DMS53 treated with DMSO at 0.1 percent for 48 hours (cell line): ENCODE measurements around the gene TRPM1.

ENCODE experiments used
- DNase-seq: peaks from one replicate; lab custom pipeline; 2025; ENCODE audit not compliant: unreplicated experiment; lab: John Stamatoyannopoulos, UW

Gene TRPM1

DNA sequence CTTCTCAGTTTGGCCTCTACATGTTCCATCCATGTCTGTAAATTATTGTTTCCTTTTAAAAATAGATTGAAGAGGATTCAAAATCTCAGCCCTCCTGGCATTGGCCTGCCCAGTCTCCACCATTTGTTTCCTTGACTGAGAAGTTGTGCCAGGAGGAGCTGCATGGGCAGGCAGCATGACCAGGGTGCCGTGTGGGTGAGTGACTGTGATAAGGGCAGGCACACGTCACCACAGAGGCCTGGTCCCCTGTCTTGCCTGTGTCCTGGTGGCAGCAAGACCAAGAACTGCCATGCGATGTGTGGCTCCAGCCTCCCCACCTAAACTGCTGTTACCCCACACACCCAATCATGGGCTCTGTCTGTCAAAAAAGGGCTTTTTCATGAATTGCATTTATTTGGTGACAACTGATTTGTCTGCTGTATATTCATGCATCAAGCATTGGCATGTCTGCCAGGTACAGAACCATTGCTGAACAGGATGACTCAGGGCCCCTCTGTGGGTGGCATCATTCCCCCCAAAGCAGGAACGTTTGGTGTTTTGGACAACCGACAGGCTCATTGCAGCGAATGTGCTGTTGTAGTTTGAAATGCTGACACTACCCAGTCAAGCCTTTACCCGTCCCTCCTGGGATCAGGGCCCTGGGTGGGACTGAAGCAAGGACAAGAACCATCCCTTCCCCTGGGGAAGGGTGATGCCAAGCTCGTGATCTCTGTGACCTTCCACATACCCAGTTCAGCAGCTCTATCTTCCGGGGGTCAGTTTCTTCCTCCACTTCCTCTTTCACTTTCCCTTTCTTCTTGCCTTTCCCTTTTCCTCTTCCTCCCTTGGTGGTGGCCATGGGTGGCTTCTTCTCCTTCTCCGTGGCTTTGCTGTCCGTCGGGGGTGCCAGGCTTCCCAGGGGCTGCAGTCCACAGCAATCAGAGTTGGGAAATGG, 51.6 kb downstream of the TRPM1 start:
- DNase-seq, result no peak

GRCh38 chr15:31049111-31049510, 52.4 kb downstream of the TRPM1 start:
- DNase-seq, result no peak

DNA sequence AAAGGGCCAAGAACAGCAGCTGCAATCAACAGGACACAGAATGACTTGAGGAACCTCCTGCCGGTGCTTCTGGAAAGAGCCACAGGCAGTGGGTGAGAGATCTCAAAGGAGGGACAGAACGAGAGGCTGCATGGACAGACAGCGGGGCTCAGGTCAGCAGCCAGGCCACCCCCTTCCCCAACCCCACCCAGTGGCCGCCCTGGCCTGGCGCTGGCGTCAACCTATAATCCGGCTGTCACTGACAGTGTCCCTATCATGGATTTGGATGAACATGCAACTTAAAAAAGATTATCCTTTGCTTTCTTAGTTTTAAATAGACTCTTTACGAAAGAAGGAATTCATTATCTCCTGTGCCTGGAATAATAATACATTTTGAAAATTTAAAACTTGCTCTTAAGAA, 54.1 kb downstream of the TRPM1 start:
- no peak for DNase-seq

- DNase-seq, result no peak
Observed at GRCh38 chr15:31046759-31047359, 54.7 kb downstream of the TRPM1 start.

GRCh38 chr15:31045606-31046005, 55.9 kb downstream of the TRPM1 start:
- no peak for DNase-seq

GRCh38 chr15:31042751-31043150, 58.8 kb downstream of the TRPM1 start:
- DNase-seq, result no peak

DNA sequence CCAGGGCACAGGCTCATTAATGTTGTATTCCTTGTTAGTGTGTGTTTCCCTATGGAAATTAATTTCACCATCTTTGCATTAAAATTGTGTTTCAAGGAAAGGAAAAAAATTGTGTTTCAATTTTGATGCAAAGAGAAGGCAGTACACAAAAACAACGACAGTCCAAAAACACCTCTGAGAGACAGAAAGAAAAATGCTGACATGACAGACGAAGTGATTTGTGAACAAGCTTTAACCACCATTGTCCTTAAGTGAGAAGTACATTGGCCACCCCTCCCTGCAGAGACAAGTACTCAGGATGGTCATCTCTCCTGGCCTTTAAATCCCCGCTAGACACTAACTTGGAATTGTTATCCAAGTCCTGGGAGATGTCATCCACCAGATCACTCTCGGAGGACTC, 59.9 kb downstream of the TRPM1 start:
- no peak for DNase-seq

- no peak for DNase-seq
Observed at GRCh38 chr15:31040611-31041010, 60.9 kb downstream of the TRPM1 start.

DNA sequence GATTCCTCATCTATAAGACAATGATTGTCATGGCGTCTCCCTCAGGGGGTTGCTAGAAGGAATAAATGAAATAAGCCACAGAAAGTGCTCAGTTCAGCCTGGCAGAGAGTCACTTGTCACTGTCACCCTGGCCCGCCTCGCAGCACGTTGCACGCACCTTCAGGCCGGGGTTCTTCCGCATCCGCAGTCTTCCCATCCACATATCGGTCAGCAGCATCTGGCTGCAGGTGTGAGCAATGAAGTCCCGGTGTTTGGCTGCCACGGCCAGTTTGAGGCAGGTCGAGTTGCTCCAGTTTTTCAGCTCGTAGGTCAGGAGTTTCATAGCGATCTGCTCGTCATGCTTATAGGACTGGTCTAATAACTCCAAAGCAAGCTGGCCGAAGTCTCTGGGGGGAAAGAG, 61.6 kb downstream of the TRPM1 start:
- DNase-seq, result no peak

DNA sequence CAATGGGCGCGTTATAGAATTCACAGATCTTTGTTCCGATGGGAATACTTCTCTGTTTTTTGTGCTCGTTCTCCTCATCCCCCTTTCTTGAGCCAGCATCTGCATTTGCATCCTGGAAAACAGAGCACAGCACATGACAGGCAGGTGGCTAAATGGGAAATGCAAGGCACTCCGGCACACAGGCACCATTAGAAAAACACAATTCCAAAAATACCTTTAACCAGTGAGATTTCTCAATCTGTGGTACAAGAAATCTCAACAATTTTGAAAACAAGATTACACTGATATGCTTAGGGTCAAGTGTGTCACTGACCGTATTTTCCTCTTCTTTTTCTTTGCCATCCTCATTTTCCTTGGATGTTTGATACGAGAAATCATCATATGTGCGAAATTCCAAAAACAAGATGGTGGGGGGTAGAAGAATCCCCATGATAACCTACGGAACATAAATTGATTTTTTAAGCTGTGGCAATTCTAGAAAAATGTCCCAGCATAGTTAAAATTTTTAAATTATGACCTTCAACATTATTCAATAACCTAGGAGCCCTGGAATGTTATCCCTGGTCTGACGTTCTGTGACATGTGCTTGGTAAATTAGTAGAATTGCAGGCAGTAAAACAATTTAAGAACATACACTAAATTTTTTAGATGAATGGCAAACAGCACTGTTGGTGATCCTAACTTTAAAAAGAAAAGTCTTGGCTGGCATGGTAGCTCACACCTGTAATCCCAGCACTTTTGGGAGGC, 63.6 kb downstream of the TRPM1 start:
- DNase-seq, result no peak

DNA sequence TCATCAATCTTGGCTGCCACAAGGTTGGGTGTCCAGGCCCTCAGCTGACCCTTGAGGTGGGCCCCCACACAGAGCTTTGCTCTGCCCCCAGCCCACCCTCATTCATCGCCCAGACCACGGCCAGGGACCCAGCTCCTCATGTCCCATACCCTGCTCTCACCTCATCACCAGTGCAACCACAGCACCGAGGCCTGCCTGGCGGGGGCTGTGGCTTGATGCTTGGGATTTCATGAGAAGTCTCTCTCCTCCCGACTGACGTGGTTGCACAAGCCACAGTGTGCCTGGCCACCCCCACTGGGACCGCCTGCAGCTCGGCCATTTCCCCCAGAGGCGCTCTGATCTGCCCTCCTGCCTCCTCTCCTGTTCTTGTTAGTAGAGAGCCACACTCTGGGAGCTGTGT, 64.7 kb downstream of the TRPM1 start:
- DNase-seq, result no peak

DNA sequence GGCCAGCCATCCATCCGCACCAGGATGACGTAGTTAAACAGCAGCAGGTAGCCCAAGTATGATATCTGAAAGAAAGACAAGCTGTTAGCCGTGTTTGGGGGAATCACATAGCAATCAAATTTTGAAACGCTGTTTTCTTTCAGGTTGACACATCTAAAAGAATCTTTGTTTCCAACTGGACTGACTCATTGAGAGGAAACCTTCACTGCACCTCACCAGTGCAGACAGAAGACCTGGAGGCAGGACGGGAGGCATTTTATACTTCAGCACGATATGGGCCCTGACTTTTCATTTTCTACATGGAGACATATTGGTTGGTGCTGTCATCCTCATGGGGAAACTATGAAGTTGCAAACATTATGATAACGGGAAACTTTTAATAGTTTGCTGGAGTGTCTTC, 65.9 kb downstream of the TRPM1 start:
- no peak for DNase-seq

DNA sequence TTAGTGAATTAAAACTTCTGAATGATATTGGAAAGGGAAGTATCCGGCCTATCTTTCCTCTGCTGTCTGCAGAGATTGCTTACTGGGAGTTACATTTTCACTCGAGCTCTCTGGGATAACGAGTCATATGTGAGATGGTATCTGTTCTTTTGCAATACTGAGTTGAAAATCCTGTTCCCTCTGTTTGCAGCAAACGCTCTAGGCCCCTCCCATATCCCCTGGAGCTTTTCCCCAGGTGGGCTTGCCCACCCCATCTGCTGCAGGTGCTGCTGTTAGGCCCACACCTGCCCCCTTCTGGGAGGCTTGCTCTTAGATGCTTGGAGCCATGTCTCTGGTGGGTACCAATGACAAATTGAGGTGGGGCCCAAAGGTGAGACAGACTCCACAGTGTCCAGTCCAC, 67.4 kb downstream of the TRPM1 start:
- DNase-seq, result no peak

- DNase-seq, result no peak
Observed at GRCh38 chr15:31032961-31033371, 68.6 kb downstream of the TRPM1 start.

DNA sequence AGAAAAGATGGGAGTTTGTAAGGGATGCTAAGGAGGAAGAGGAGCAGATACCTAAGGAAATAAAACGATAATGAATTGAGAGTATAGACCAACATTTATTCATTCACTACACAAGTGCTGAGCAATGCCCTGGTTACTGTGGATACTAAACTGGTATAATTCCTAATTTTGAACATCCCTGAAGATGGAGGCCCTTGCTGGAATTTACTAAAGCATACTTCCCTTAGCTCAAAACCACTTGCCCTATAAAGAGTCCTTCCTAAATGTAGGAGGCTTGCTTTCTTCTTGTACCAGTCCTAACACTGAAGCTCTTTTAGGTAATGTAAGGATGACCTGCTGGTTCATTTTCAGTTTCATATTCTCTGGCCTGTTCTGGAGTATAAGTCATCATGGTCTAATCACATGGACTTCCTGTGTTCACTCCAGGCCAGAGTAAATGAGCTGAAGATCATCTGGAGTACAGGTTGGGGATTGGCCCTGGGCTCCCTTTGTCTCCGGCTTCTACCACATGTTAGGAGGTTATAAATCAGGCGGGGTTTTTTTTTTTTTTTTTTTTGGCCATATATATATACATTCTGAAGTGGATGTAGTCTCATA, 70.0 kb downstream of the TRPM1 start:
- no peak for DNase-seq

DNA sequence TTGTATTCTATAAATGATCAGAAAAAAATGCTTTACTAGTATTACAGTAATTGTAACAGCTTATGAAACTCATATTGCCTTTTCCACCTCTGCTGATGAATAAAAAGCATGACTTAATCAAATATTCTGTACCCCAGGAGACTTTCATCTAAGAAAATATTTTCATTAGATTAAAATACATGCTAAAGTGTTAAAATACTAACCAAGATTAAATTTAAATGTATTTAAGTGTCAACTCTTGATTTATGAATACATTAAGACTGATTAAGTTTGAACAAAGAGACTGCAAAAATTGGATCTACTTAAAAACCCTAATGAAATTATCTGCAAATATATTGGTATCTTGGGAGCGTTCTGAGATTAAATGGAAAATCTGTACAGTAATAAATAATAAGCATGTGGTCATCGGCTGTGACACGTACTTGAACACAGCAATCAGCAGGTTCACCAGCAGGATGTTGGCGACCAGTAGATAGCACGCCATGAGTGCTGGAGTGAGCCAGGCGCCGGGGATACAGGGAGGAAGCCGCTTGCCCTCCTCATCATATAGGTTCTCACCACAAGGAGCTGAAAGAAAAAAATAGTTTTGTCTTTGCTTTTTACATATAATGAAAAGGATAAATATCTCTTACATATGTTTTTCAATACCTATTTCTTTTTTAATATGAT, 73.5 kb downstream of the TRPM1 start:
- DNase-seq, result no peak

DNA sequence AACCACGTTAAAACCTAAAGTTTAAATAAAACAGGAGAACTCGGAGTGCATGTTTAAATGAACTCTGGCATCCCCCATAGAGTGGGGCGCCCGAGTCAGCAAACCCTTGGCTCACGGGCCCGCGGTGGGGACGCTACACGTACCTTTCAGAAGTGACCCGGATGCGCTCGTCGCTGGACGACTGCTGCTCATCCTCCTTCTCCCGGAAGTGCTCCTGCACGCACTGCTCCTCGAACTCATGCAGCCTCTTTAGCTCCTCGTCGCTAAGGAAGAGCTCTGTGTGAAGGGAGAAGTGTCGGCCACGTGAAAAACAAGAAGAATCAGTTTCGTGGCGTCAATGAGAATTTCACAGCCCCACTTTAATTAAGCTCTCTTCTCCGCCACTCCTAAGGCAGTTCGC, 75.5 kb downstream of the TRPM1 start:
- DNase-seq, result no peak

DNA sequence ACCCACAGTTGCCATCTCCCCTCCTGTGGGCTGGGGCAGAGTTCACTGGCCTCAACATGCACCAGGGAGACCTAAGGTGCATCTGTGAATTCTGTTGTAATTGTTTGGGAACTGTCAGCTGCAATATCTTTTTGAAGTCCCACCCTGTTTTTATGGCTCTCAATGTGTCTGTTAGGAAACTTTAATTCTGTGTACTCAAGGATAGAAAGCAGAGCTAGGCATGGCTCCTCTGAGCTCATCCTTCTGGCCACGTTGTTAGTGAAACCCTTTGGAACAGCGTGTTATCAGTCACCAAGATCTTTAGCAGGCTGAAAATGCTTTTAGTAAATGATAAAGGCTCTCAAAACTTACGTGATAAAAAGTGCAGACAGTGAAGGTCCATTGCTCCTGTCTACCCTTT, 76.5 kb downstream of the TRPM1 start:
- no peak for DNase-seq

GRCh38 chr15:31024330-31024729, 77.2 kb downstream of the TRPM1 start:
- DNase-seq, result no peak

GRCh38 chr15:31023841-31024240, 77.7 kb downstream of the TRPM1 start:
- DNase-seq, result no peak

DNA sequence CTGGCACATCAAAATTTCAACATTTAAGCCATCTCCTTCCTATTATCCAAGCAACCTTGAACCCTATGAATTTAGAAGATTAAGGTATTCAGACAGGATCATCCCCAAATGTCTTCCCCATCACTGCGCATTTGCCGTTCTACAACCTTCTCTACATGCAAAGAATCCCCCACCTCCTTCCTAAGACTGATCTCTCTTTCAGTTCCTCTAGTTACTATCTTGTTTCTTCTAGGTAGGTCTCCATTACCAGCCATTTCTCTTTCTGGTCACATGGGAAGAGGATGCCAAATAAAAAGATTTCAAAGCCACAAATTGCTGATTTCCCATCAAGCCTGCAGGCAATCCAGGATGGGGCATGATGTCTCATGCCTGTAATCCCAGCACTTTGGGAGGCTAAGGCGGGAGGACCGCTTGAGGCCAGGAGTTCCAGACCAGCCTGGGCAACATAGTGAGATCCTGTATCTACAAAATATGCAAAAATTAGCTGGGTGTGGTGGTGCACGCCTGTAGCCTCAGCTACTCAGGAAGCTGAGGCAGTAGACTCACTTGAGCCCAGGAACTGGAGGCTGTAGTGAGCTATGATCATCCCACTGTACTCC, 80.4 kb downstream of the TRPM1 start:
- DNase-seq, result no peak
